A673 (cell line): ENCODE data around the gene TOMM22.

Experiments used
- EZH2 ChIP-seq: fragments of 200-600 bp; sonication (generic); IDR thresholded peaks from 2 replicates; pipeline ENCODE4 v1.6.1; 2017; ENCODE audit warnings: borderline replicate concordance, low read depth, mild to moderate bottlenecking, mixed read lengths, antibody characterized with exemption, low read length; ENCODE audit not compliant: poor library complexity, severe bottlenecking
- TF ChIP-seq, protein P1 (sequence below): fragments of 300-800, 200-600 bp; sonication (generic); conservative IDR thresholded peaks from 2 replicates; pipeline ENCODE4 v1.5.1; 2017; ENCODE audit warnings: low read depth, mild to moderate bottlenecking, antibody characterized with exemption, low read length, moderate library complexity, mixed read lengths

DNA sequence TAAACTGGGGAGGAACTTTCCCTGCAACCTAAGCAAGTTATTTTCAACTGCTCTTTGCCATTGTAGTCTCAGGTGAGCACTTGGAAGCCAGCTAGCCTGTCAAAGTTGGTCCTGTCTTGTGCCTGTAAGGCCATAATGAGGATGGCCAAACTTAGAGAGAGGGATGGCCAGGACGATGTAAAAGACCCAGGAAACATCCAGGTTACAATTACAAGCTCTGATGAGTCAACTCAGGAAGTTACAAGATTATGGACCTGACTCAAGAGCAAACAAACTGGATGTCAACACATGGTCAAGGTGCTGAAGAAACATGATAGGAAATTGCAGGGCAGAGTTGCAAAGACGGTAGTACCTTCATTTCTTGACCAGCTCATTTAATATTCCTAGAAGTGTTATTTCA lies 25.6 kb downstream of the TOMM22 start:
- TF ChIP-seq, protein P1, sequence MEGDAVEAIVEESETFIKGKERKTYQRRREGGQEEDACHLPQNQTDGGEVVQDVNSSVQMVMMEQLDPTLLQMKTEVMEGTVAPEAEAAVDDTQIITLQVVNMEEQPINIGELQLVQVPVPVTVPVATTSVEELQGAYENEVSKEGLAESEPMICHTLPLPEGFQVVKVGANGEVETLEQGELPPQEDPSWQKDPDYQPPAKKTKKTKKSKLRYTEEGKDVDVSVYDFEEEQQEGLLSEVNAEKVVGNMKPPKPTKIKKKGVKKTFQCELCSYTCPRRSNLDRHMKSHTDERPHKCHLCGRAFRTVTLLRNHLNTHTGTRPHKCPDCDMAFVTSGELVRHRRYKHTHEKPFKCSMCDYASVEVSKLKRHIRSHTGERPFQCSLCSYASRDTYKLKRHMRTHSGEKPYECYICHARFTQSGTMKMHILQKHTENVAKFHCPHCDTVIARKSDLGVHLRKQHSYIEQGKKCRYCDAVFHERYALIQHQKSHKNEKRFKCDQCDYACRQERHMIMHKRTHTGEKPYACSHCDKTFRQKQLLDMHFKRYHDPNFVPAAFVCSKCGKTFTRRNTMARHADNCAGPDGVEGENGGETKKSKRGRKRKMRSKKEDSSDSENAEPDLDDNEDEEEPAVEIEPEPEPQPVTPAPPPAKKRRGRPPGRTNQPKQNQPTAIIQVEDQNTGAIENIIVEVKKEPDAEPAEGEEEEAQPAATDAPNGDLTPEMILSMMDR, result no peak
- TF ChIP-seq EZH2, result no peak
